AG09309 (cell line): ENCODE data around the gene GALNT14.
A peak's percentile ranks its signal among the peaks of the same experiment; 100 is the strongest.
"Not testable (repeated sequence)": the region's sequence is repeated elsewhere in the genome, so short reads cannot be mapped to it uniquely, and the experiment has no call there.

ENCODE experiments used
- DNase-seq: peaks from one replicate; pipeline ENCODE4 v3.0.0-alpha.2; 2010; ENCODE audit warnings: low read depth
- H3K4me3 ChIP-seq: 2 replicates; pipeline ENCODE4 v1.5.1; 2011; ENCODE audit warnings: mild to moderate bottlenecking, low read depth, low read length, moderate library complexity; ENCODE audit not compliant: control insufficient read depth
- CTCF ChIP-seq: IDR thresholded peaks from 2 replicates; pipeline ENCODE4 v1.5.1; 2011; ENCODE audit warnings: mild to moderate bottlenecking, low read depth, low read length, inconsistent platforms; ENCODE audit not compliant: insufficient read depth, control insufficient read depth; ENCODE audit errors: missing control alignments

Gene GALNT14

GRCh38 chr2:31138037-31138962 lies at the start of gene GALNT14:
TSS of gene GALNT14 (minus strand) at chr2:31138440. CDS start at chr2:31138086, 354 bp downstream.
- TF ChIP-seq CTCF: peak; percentile 53
- no peak for DNase-seq
- peak within 1 kb of the TSS; percentile 56 for H3K4me3 ChIP-seq

GRCh38 chr2:31187166-31187565 lies 48.9 kb upstream of the GALNT14 start:
- no peak overlapping the region for H3K4me3 ChIP-seq
- DNase-seq: no peak
- TF ChIP-seq CTCF: no peak

GRCh38 chr2:31183973-31184372 lies 45.7 kb upstream of the GALNT14 start:
- H3K4me3 ChIP-seq, DNase-seq: not testable (repeated sequence)

- no peak for DNase-seq
- H3K4me3 ChIP-seq: no peak overlapping the region
Observed at GRCh38 chr2:31176742-31177141, 38.5 kb upstream of the GALNT14 start.

GRCh38 chr2:31171142-31171541 lies 32.9 kb upstream of the GALNT14 start:
- no peak overlapping the region for H3K4me3 ChIP-seq
- DNase-seq: no peak
- no peak for TF ChIP-seq CTCF

More at GRCh38 chr2:31176742-31177141, 38.5 kb upstream of the GALNT14 start:
- TF ChIP-seq CTCF: no peak

- DNase-seq: peak; percentile 39
- TF ChIP-seq CTCF: peak; percentile 92
Observed at GRCh38 chr2:31170071-31170698, 31.9 kb upstream of the GALNT14 start.

GRCh38 chr2:31168291-31168690 lies 30.1 kb upstream of the GALNT14 start:
- no peak for TF ChIP-seq CTCF
- DNase-seq: no peak
- no peak overlapping the region for H3K4me3 ChIP-seq

More at GRCh38 chr2:31170071-31170698, 31.9 kb upstream of the GALNT14 start:
- no peak overlapping the region for H3K4me3 ChIP-seq
